Esophagus muscularis mucosa (tissue), 4 donors: ENCODE results near the gene TGM5. TPM values are rescaled to one million over a fixed set of nuclear protein-coding genes. Genes with fewer than 3 reads are reported as not detected.

Experiments used
- DNase-seq: peaks from one replicate; pipeline ENCODE4 v3.0.0-alpha.2; 2017; ENCODE audit errors: extremely low spot score
- H3K27ac ChIP-seq, 4 donors: fragments of 200-600 bp; sonication (generic); replicated peaks in 1 of 4; 1 replicate in 3 of 4; 2 replicates in 1 of 4; pipeline ENCODE4 v1.5.1; 2016 to 2019; ENCODE audit warnings: mild to moderate bottlenecking in 1 of 4
- H3K27me3 ChIP-seq, 4 donors: fragments of 200-600 bp; sonication (generic); one replicate each; pipeline versions ENCODE4 v1.5.1 to v1.6.0; 2016 to 2019
- H3K36me3 ChIP-seq, 4 donors: fragments of 200-600 bp; sonication (generic); one replicate each; pipeline ENCODE4 v1.5.1; 2016 to 2019
- H3K4me1 ChIP-seq, 4 donors: fragments of 200-600 bp; sonication (generic); one replicate each; pipeline ENCODE4 v1.5.1; 2016 to 2019
- H3K4me3 ChIP-seq, 4 donors: fragments of 200-600 bp; sonication (generic); 1 replicate in 2 of 4; 2 replicates in 2 of 4; pipeline ENCODE4 v1.5.1; 2016 to 2019; ENCODE audit warnings: mild to moderate bottlenecking in 4 of 4, moderate library complexity in 1 of 4
- H3K9me3 ChIP-seq, 4 donors: fragments of 200-600 bp; sonication (generic); 1 replicate in 3 of 4; 2 replicates in 1 of 4; pipeline ENCODE4 v1.5.1; 2016 to 2019
- CTCF ChIP-seq, 3 experiments: fragments of 200-600 bp in 2 of 3; fragments of 450-650 bp in 1 of 3; sonication (generic) in 2 of 3; IDR thresholded peaks; one replicate each; pipeline ENCODE4 v1.5.1; 2017 to 2019; ENCODE audit warnings: antibody characterized with exemption in 3 of 3, mild to moderate bottlenecking in 2 of 3, moderate library complexity in 1 of 3
- EP300 ChIP-seq: sonication (generic); formaldehyde crosslinking; IDR thresholded peaks from one replicate; pipeline ENCODE4 v1.6.1; 2017; ENCODE audit warnings: antibody characterized with exemption
- POLR2A ChIP-seq: fragments of 450-650 bp; IDR thresholded peaks from one replicate; pipeline ENCODE4 v1.6.1; 2017; ENCODE audit warnings: antibody characterized with exemption, moderate library complexity, mild to moderate bottlenecking, low read depth
- POLR2AphosphoS5 ChIP-seq, 2 donors: sonication (generic); formaldehyde crosslinking; IDR thresholded peaks; one replicate each; pipeline ENCODE4 v1.6.1; 2017; ENCODE audit warnings: antibody characterized with exemption in 2 of 2
- WGBS: methylation state at CpG from one replicate; pipeline ENCODE4 v1.1.5; 2018; 5-methylcytosine and 5-hydroxymethylcytosine counted together
- intact Hi-C: fragments of 100-400 bp; cut with DNase I; formaldehyde crosslinking; loops from one replicate; pipeline ENCODE4 v1.15.1; 2023
- total RNA-seq, 4 donors: library from RNA; depleted of rRNA; stranded (reverse); fragments of >200 nt; gene quantifications; one replicate each; pipeline versions ENCODE4 v1.1.0 to v1.2.1, GENCODE V29; 2016

TGM5 gene
- total RNA-seq, 4 donors from 2014 or later, result under 0.01 to 0.91 (median 0.25) TPM

GRCh38 chr15:43277901-43278300, 11.2 kb upstream of the TGM5 start:
- Histone ChIP-seq H3K9me3 (no peaks in the 10 kb centered on the region), H3K36me3 (no peaks in the 10 kb centered on the region), H3K27ac (no peak overlapping the region), H3K4me1 (peaks cover 0 to 3% (median 0%) of the 10 kb centered on the region in 4 donors), H3K4me3 (no peak overlapping the region), H3K27me3 (peaks cover 0 to 59% (median 0%) of the 10 kb centered on the region in 4 donors)
- no peak for DNase-seq
- no peak for TF ChIP-seq EP300
- WGBS, result 57% methylated on average over 4 of the region's 4 CpGs
- intact Hi-C loops, result no loop called here

DNA sequence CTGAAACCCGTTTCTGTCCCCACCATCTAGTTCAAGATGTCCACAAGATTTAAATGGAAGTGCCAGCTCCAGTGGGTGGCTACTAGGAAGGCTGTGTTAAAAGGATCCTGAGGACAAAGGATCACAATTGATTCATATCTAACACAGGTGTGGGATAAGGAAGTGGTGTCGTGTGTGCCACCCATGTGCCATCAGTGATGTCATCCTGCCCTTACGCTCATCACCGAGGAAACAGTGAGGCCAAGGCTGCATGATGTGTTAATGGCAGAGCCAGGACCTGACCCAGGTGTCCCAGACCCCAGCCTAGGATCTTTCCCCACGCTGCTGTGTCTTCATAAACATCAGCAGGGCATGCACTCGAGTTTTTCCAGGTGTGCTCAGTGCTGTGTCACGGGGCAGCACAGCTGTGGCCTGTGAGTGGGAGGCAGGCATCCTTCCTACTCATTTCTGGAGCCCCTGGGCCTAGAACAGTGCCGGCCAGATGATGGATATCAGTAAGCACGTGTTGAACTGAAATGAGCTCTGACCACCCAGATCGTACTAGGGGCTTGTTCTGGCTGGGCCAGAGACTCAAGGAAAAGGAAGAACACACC, 10.6 kb upstream of the TGM5 start:
- H3K27ac ChIP-seq, result no peak overlapping the region
- DNase-seq, result no peak
- no peaks in the 10 kb centered on the region for H3K36me3 ChIP-seq
- 76% methylated on average over 10 of the region's 10 CpGs for WGBS
- peaks cover 0 to 59% (median 0%) of the 10 kb centered on the region in 4 donors for H3K27me3 ChIP-seq
- intact Hi-C loops, result no loop called here
- TF ChIP-seq CTCF (IDR thresholded peaks at IDR 0.05) (no peak), POLR2A (no peak), POLR2AphosphoS5 (IDR thresholded peaks at IDR 0.05) (no peak), EP300 (no peak)
- peaks cover 0 to 3% (median 0%) of the 10 kb centered on the region in 4 donors for H3K4me1 ChIP-seq
- H3K4me3 ChIP-seq, result no peak overlapping the region
- peaks cover 0 to 5% (median 0%) of the 10 kb centered on the region in 4 donors for H3K9me3 ChIP-seq

- 74% methylated on average over 9 of the region's 12 CpGs for WGBS
- no peak for DNase-seq
- no peaks in the 10 kb centered on the region for H3K36me3 ChIP-seq
- intact Hi-C loops, result no loop called here
- H3K4me3 ChIP-seq, result no peak overlapping the region
- H3K4me1 ChIP-seq, result peaks cover 0 to 3% (median 0%) of the 10 kb centered on the region in 4 donors
- no peak overlapping the region for H3K27ac ChIP-seq
- H3K9me3 ChIP-seq, result peaks cover 0 to 5% (median 0%) of the 10 kb centered on the region in 4 donors
- TF ChIP-seq POLR2AphosphoS5 (IDR thresholded peaks at IDR 0.05) (no peak), EP300 (no peak), CTCF (IDR thresholded peaks at IDR 0.05) (no peak), POLR2A (no peak)
- peaks cover 0 to 59% (median 0%) of the 10 kb centered on the region in 4 donors for H3K27me3 ChIP-seq
Measured at GRCh38 chr15:43276563-43277200, 10.0 kb upstream of the TGM5 start.

GRCh38 chr15:43275740-43276562, 9.2 kb upstream of the TGM5 start:
- intact Hi-C loops, result no loop called here
- 65% methylated on average over 14 of the region's 15 CpGs for WGBS
- TF ChIP-seq EP300, result no peak
- no peak for TF ChIP-seq POLR2AphosphoS5 (IDR thresholded peaks at IDR 0.05)
- no peak for TF ChIP-seq CTCF (IDR thresholded peaks at IDR 0.05)
- no peak for TF ChIP-seq POLR2A
- Histone ChIP-seq H3K36me3 (no peaks in the 10 kb centered on the region), H3K27me3 (peaks cover 0 to 61% (median 0%) of the 10 kb centered on the region in 4 donors), H3K4me1 (peaks cover 0 to 3% (median 0%) of the 10 kb centered on the region in 4 donors), H3K9me3 (peaks cover 0 to 5% (median 0%) of the 10 kb centered on the region in 4 donors), H3K27ac (no peak overlapping the region), H3K4me3 (no peak overlapping the region)
- no peak for DNase-seq

- no peak overlapping the region for H3K4me3 ChIP-seq
- peaks cover 0 to 3% (median 0%) of the 10 kb centered on the region in 4 donors for H3K4me1 ChIP-seq
- DNase-seq, result no peak
- no peak for TF ChIP-seq CTCF (IDR thresholded peaks at IDR 0.05)
- TF ChIP-seq EP300, result no peak
- TF ChIP-seq POLR2A, result no peak
- no peak for TF ChIP-seq POLR2AphosphoS5 (IDR thresholded peaks at IDR 0.05)
- no peak overlapping the region for H3K27ac ChIP-seq
- H3K9me3 ChIP-seq, result peaks cover 0 to 5% (median 0%) of the 10 kb centered on the region in 4 donors
- 82% methylated on average over 9 of the region's 9 CpGs for WGBS
- intact Hi-C loops, result no loop called here
- H3K36me3 ChIP-seq, result no peaks in the 10 kb centered on the region
- peaks cover 0 to 67% (median 0%) of the 10 kb centered on the region in 4 donors for H3K27me3 ChIP-seq
Measured at GRCh38 chr15:43274136-43274535, 7.4 kb upstream of the TGM5 start.
